SK-N-SH (cell line): ENCODE data around the gene MLEC. TPM values are rescaled to one million over a fixed set of nuclear protein-coding genes. Genes with fewer than 3 reads are reported as not detected.

Source experiments
- CTCF ChIA-PET: fragments of 300-600, 350-600 bp; formaldehyde crosslinking; extraction: SDS; loops from one replicate; lab custom pipeline; 2021; lab: Yijun Ruan, JAX
- POLR2A ChIA-PET: fragments of 350-600 bp; sonication (Branson Sonifier 250); formaldehyde crosslinking; extraction: SDS; loops from one replicate; lab custom pipeline; 2020; ENCODE audit warnings: antibody characterized with exemption, inconsistent platforms; lab: Yijun Ruan, JAX
- DNase-seq: peaks from one replicate; pipeline ENCODE4 v3.0.0; 2012
- H2AFZ ChIP-seq: fragments of 200-600 bp; sonication (generic); 2 replicates; pipeline ENCODE4 v1.8.1; 2016; ENCODE audit warnings: antibody characterized with exemption, mild to moderate bottlenecking, low read depth
- H3F3A ChIP-seq: fragments of 200-600 bp; sonication (generic); replicated peaks from 2 replicates; pipeline ENCODE3; 2016; ENCODE audit warnings: antibody characterized with exemption, mild to moderate bottlenecking; ENCODE audit not compliant: insufficient read depth
- H3K27ac ChIP-seq, 2 experiments: fragments of 200-500 bp in 1 of 2; fragments of 200-600 bp in 1 of 2; sonication (Bioruptor generic) in 1 of 2; sonication (generic), shearing (Covaris generic) in 1 of 2; 2 replicates each; pipeline versions ENCODE4 v1.5.1 to v1.6.1; 2014 to 2016; ENCODE audit warnings: low read depth in 2 of 2, inconsistent platforms in 1 of 2, low read length in 1 of 2, mild to moderate bottlenecking in 1 of 2, mixed read lengths in 1 of 2
- H3K27me3 ChIP-seq: fragments of 200-600 bp; sonication (generic), shearing (Covaris generic); 2 replicates; pipeline ENCODE4 v1.6.1; 2016; ENCODE audit warnings: mixed run types; ENCODE audit not compliant: insufficient read depth
- H3K36me3 ChIP-seq, 2 experiments: fragments of 200-500 bp in 1 of 2; fragments of 200-600 bp in 1 of 2; sonication (Bioruptor generic) in 1 of 2; sonication (generic) in 1 of 2; replicated peaks in 1 of 2; 2 replicates each; pipeline versions ENCODE3 to v1.5.1; 2014 to 2016; ENCODE audit warnings: low read length in 1 of 2, mild to moderate bottlenecking in 1 of 2; ENCODE audit not compliant: insufficient read depth in 2 of 2, control insufficient read depth in 1 of 2
- H3K4me1 ChIP-seq, 2 experiments: fragments of 200-500 bp in 1 of 2; fragments of 200-600 bp in 1 of 2; sonication (Bioruptor generic) in 1 of 2; sonication (generic), shearing (Covaris generic) in 1 of 2; 2 replicates each; pipeline versions ENCODE4 v1.5.1 to v1.6.1; 2014 to 2016; ENCODE audit warnings: low read depth in 1 of 2, low read length in 1 of 2, mixed run types in 1 of 2; ENCODE audit not compliant: insufficient read depth in 2 of 2, control insufficient read depth in 1 of 2
- H3K4me2 ChIP-seq: fragments of 200-600 bp; sonication (generic), shearing (Covaris generic); 2 replicates; pipeline ENCODE4 v1.6.1; 2017; ENCODE audit warnings: mixed run types
- H3K4me3 ChIP-seq, 2 experiments: fragments of 200-500 bp in 1 of 2; fragments of 200-600 bp in 1 of 2; sonication (Bioruptor generic) in 1 of 2; sonication (generic), shearing (Covaris generic) in 1 of 2; 2 replicates each; pipeline versions ENCODE4 v1.5.1 to v1.8.1; 2014 to 2016; ENCODE audit warnings: low read depth in 2 of 2, inconsistent platforms in 1 of 2, low read length in 1 of 2, mild to moderate bottlenecking in 1 of 2, mixed read lengths in 1 of 2, moderate library complexity in 1 of 2
- H3K79me2 ChIP-seq: fragments of 200-600 bp; sonication (generic); 2 replicates; pipeline ENCODE4 v1.8.1; 2017; ENCODE audit warnings: mild to moderate bottlenecking; ENCODE audit not compliant: insufficient read depth
- H3K9ac ChIP-seq: fragments of 200-600 bp; sonication (generic); 2 replicates; pipeline ENCODE4 v1.6.1; 2017; ENCODE audit warnings: mixed run types
- H3K9me2 ChIP-seq: fragments of 200-600 bp; sonication (generic); 2 replicates; pipeline ENCODE4 v1.6.1; 2017; ENCODE audit warnings: mixed run types
- H3K9me3 ChIP-seq: fragments of 200-600 bp; sonication (generic); 2 replicates; pipeline ENCODE4 v1.6.1; 2017; ENCODE audit warnings: mixed run types, mild to moderate bottlenecking, moderate library complexity
- H4K20me1 ChIP-seq: fragments of 200-600 bp; sonication (generic); 2 replicates; pipeline ENCODE4 v1.6.1; 2017; ENCODE audit warnings: mild to moderate bottlenecking, mixed run types; ENCODE audit not compliant: insufficient read depth
- ELF1 ChIP-seq: IDR thresholded peaks from 2 replicates; pipeline ENCODE4 v1.4.0; 2012
- FOXJ3 ChIP-seq: sonication (generic); formaldehyde crosslinking; IDR thresholded peaks from 2 replicates; pipeline ENCODE4 v1.5.1; 2020; ENCODE audit warnings: mild to moderate bottlenecking, missing genetic modification reagents
- FOXM1 ChIP-seq: IDR thresholded peaks from 2 replicates; pipeline ENCODE4 v1.4.0; 2012; ENCODE audit warnings: low read depth, mild to moderate bottlenecking
- RFX5 ChIP-seq: IDR thresholded peaks from 2 replicates; pipeline ENCODE4 v1.6.1; 2012; ENCODE audit warnings: mild to moderate bottlenecking, improper control_type of control experiment, low read length
- TAF1 ChIP-seq: IDR thresholded peaks from 2 replicates; pipeline ENCODE4 v1.6.1; 2012; ENCODE audit warnings: low read depth, mild to moderate bottlenecking, low read length, moderate library complexity, borderline replicate concordance
- WGBS: methylation state at CpG from one replicate; pipeline ENCODE4 v1.1.6; 2017; ENCODE audit warnings: low lambda C conversion rate; 5-methylcytosine and 5-hydroxymethylcytosine counted together
- polyA plus RNA-seq, 3 experiments: library from polyadenylated mRNA; depleted of rRNA; stranded (reverse); fragments of >200 nt; gene quantifications; 2 replicates each; pipeline ENCODE4 v1.2.3, GENCODE V29; 2012
- TF ChIP-seq, protein P1 (sequence below): IDR thresholded peaks from 2 replicates; pipeline ENCODE4 v1.4.0; 2012; ENCODE audit warnings: low read depth, borderline replicate concordance
- TF ChIP-seq, protein P2 (sequence below): IDR thresholded peaks from 2 replicates; pipeline ENCODE4 v1.6.1; 2012; ENCODE audit warnings: mild to moderate bottlenecking, low read depth, low read length, moderate library complexity
- TF ChIP-seq, protein P3 (sequence below): fragments of 200-600 bp; sonication (generic); IDR thresholded peaks from 2 replicates; pipeline ENCODE4 v1.6.1; 2017; ENCODE audit warnings: antibody characterized with exemption, mild to moderate bottlenecking, moderate library complexity

MLEC gene
- polyA plus RNA-seq, 1 of the 3 experiments (the other 2 are of a cell fraction): 23.4 TPM

DNA sequence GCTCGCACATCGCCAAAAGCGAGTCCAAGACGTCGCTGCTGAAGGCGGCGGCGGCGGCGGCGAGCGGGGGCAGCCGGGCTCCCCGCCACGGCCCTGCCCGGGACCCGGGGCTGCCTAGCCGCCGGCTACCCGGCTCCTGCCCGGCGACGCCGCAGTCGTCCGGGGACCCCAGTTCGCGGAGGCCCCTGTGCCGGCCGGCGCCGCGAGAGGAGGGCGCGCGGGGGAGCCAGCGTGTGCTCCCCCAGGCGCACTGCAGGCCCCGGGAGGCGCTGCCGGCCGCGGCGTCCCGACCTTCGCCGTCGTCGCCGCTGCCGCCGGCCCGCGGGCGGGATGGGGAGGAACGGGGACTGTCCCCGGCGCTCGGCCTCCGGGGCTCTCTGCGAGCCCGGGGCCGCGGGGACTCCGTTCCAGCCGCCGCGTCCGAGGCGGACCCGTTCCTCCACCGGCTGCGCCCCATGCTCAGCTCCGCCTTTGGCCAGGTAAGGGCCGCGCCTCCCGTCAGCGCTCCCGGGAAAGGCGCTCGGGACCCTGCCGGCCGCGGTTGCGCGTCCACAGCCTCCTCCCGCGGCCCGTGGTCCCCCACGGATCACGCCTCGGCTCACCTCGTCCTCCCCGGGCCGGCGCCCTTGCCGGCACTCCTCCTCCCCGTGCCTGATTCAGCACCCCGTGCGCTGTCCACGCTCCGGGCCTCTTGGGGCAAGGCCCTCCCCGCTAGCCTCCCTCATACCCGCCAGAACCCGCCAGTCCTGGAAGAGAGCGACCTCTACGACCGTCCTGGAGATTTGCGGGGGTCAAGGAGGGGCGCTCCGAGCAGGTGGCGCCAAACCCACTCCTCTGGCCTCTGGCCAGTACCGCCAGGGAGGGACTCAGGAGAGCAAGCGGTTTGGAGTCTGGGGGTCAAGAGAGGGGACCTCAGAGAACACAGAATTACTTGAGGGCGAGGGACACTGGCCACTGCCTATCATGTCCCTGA, 45.8 kb upstream of the MLEC start:
- TF ChIP-seq, protein P1, sequence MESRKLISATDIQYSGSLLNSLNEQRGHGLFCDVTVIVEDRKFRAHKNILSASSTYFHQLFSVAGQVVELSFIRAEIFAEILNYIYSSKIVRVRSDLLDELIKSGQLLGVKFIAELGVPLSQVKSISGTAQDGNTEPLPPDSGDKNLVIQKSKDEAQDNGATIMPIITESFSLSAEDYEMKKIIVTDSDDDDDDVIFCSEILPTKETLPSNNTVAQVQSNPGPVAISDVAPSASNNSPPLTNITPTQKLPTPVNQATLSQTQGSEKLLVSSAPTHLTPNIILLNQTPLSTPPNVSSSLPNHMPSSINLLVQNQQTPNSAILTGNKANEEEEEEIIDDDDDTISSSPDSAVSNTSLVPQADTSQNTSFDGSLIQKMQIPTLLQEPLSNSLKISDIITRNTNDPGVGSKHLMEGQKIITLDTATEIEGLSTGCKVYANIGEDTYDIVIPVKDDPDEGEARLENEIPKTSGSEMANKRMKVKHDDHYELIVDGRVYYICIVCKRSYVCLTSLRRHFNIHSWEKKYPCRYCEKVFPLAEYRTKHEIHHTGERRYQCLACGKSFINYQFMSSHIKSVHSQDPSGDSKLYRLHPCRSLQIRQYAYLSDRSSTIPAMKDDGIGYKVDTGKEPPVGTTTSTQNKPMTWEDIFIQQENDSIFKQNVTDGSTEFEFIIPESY: no peak
- no peak for TF ChIP-seq FOXM1
- TF ChIP-seq, protein P2, sequence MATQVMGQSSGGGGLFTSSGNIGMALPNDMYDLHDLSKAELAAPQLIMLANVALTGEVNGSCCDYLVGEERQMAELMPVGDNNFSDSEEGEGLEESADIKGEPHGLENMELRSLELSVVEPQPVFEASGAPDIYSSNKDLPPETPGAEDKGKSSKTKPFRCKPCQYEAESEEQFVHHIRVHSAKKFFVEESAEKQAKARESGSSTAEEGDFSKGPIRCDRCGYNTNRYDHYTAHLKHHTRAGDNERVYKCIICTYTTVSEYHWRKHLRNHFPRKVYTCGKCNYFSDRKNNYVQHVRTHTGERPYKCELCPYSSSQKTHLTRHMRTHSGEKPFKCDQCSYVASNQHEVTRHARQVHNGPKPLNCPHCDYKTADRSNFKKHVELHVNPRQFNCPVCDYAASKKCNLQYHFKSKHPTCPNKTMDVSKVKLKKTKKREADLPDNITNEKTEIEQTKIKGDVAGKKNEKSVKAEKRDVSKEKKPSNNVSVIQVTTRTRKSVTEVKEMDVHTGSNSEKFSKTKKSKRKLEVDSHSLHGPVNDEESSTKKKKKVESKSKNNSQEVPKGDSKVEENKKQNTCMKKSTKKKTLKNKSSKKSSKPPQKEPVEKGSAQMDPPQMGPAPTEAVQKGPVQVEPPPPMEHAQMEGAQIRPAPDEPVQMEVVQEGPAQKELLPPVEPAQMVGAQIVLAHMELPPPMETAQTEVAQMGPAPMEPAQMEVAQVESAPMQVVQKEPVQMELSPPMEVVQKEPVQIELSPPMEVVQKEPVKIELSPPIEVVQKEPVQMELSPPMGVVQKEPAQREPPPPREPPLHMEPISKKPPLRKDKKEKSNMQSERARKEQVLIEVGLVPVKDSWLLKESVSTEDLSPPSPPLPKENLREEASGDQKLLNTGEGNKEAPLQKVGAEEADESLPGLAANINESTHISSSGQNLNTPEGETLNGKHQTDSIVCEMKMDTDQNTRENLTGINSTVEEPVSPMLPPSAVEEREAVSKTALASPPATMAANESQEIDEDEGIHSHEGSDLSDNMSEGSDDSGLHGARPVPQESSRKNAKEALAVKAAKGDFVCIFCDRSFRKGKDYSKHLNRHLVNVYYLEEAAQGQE: peak; percentile 96
- TF ChIP-seq, protein P3, sequence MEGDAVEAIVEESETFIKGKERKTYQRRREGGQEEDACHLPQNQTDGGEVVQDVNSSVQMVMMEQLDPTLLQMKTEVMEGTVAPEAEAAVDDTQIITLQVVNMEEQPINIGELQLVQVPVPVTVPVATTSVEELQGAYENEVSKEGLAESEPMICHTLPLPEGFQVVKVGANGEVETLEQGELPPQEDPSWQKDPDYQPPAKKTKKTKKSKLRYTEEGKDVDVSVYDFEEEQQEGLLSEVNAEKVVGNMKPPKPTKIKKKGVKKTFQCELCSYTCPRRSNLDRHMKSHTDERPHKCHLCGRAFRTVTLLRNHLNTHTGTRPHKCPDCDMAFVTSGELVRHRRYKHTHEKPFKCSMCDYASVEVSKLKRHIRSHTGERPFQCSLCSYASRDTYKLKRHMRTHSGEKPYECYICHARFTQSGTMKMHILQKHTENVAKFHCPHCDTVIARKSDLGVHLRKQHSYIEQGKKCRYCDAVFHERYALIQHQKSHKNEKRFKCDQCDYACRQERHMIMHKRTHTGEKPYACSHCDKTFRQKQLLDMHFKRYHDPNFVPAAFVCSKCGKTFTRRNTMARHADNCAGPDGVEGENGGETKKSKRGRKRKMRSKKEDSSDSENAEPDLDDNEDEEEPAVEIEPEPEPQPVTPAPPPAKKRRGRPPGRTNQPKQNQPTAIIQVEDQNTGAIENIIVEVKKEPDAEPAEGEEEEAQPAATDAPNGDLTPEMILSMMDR: no peak
- no peak for TF ChIP-seq ELF1
- no peak for TF ChIP-seq TAF1
- no peak for TF ChIP-seq FOXJ3 (CRISPR knock-in tag)
- TF ChIP-seq RFX5: no peak
- TF ChIP-seq, all 33 proteins: peak for 1
- H3K27me3 ChIP-seq: peaks cover 58% of the 10 kb centered on the region
- peak; percentile 71 for DNase-seq
- 16% methylated on average over 18 of the region's 115 CpGs for WGBS
- ChIA-PET CTCF (interaction anchor here (0.7 to 4.5 kb wide), 9 partner anchors 8 to 331 kb away, joined by 3 to 28 read pairs (median 3); partner anchors contain the start of genes POP5 and UNC119B), POLR2A (no interaction called here)
- peak overlapping the region; percentile 77; the same call in 1 of the 2 replicates for H3K4me2 ChIP-seq
- no peak overlapping the region for H2AFZ ChIP-seq
- H3K9ac ChIP-seq: no peak overlapping the region
- peaks cover 5% of the 10 kb centered on the region; the same call in 1 of the 2 replicates for H4K20me1 ChIP-seq
- peaks cover 0 to 6% of the 10 kb centered on the region in 2 experiments; a peak in 1 of 4 replicates for H3K4me1 ChIP-seq
- H3K9me3 ChIP-seq: no peaks in the 10 kb centered on the region
- H3K4me3 ChIP-seq: peak overlapping the region; percentile 38 to 48; a peak in 3 of 4 replicates
- no peaks in the 10 kb centered on the region for H3F3A ChIP-seq
- H3K79me2 ChIP-seq: no peaks in the 10 kb centered on the region
- no peak overlapping the region for H3K27ac ChIP-seq
- H3K9me2 ChIP-seq: no peaks in the 10 kb centered on the region
- H3K36me3 ChIP-seq: no peaks in the 10 kb centered on the region
